Activated T-helper 2 cell treated with anti-CD3 and anti-CD28 coated beads, Interferon-gamma antibody, Interleukin-2, Interleukin-4, amounts not matched to agents 10 μg/mL and 5 μg/mL and 100 μg/mL, durations not matched to agents 14 hours and 24 hours and 36 hours (primary cell): Measurements from ENCODE around the gene RTF1. TPM values are rescaled to one million over a fixed set of nuclear protein-coding genes. Genes with fewer than 3 reads are reported as not detected.

Experiments used
- DNase-seq: peaks from one replicate; pipeline ENCODE4 v3.0.0; 2021; ENCODE audit warnings: low spot score
- H3K27ac Mint-ChIP-seq: one replicate; pipeline ENCODE4 v1.8.0; 2021; ENCODE audit warnings: mixed read lengths
- H3K27me3 Mint-ChIP-seq: one replicate; pipeline ENCODE4 v1.8.0; 2021; ENCODE audit warnings: low read depth, mixed read lengths
- H3K36me3 Mint-ChIP-seq: one replicate; pipeline ENCODE4 v1.8.0; 2021; ENCODE audit warnings: low read depth, mixed read lengths
- H3K4me1 Mint-ChIP-seq: one replicate; pipeline ENCODE4 v1.8.0; 2021; ENCODE audit warnings: low read depth, mixed read lengths
- H3K4me3 Mint-ChIP-seq: one replicate; pipeline ENCODE4 v1.8.0; 2021; ENCODE audit warnings: low read depth, mild to moderate bottlenecking, moderate library complexity, mixed read lengths
- H3K9me3 Mint-ChIP-seq: one replicate; pipeline ENCODE4 v1.8.0; 2021; ENCODE audit warnings: mixed read lengths
- intact Hi-C: fragments of 100-400 bp; cut with micrococcal nuclease; formaldehyde crosslinking; loops from one replicate; pipeline ENCODE4 v1.15.1; 2023
- total RNA-seq: library from RNA; stranded (reverse); gene quantifications from 2 replicates; pipeline ENCODE4 v1.2.3, GENCODE V29; 2022

RTF1 gene
- total RNA-seq, 1 donor from 2014 or later = 40.1 TPM

GRCh38 chr15:41521614-41522013 lies 104.7 kb downstream of the RTF1 start:
- H3K4me3 Mint-ChIP-seq = no peak overlapping the region
- H3K27me3 Mint-ChIP-seq = no peaks in the 10 kb centered on the region
- H3K36me3 Mint-ChIP-seq = peaks cover 25% of the 10 kb centered on the region
- DNase-seq = no peak
- no peak overlapping the region for H3K27ac Mint-ChIP-seq
- no peaks in the 10 kb centered on the region for H3K4me1 Mint-ChIP-seq
- intact Hi-C loops = no loop called here
- no peaks in the 10 kb centered on the region for H3K9me3 Mint-ChIP-seq

GRCh38 chr15:41523097-41523496 lies 106.2 kb downstream of the RTF1 start:
- Mint-ChIP-seq H3K36me3 (peaks cover 28% of the 10 kb centered on the region), H3K4me1 (no peaks in the 10 kb centered on the region), H3K4me3 (no peak overlapping the region), H3K27ac (no peak overlapping the region), H3K9me3 (no peaks in the 10 kb centered on the region), H3K27me3 (no peaks in the 10 kb centered on the region)
- intact Hi-C loops = no loop called here
- DNase-seq = no peak

- intact Hi-C loops = no loop called here
- Mint-ChIP-seq H3K4me3 (no peak overlapping the region), H3K36me3 (peaks cover 49% of the 10 kb centered on the region), H3K9me3 (no peaks in the 10 kb centered on the region), H3K27me3 (no peaks in the 10 kb centered on the region), H3K27ac (no peak overlapping the region), H3K4me1 (no peaks in the 10 kb centered on the region)
- DNase-seq = no peak
Observed at GRCh38 chr15:41530363-41530956, 113.6 kb downstream of the RTF1 start.

Other genes starting within 250 kb of the RTF1 start
- not detected in 2 replicates for gene EXD1, start 186.3 kb upstream of the RTF1 start, total RNA-seq
- 58.3 and 58.6 TPM in 2 replicates for gene CHP1, start 185.8 kb upstream of the RTF1 start, total RNA-seq
- 13.7 and 16.1 TPM in 2 replicates for gene OIP5, start 84.5 kb upstream of the RTF1 start, total RNA-seq
- 139 and 154 TPM in 2 replicates for gene NUSAP1, start 84.2 kb upstream of the RTF1 start, total RNA-seq
- 27.3 and 27.6 TPM in 2 replicates for gene NDUFAF1, start 14.6 kb upstream of the RTF1 start, total RNA-seq
- gene ITPKA, start 76.8 kb downstream of the RTF1 start, total RNA-seq = 4.7 and 5.7 TPM in 2 replicates
- gene LTK, start 96.7 kb downstream of the RTF1 start, total RNA-seq = 0.18 and 0.25 TPM in 2 replicates
- gene RPAP1, start 127.2 kb downstream of the RTF1 start, total RNA-seq = 60.1 and 66.6 TPM in 2 replicates
- 4.0 and 6.8 TPM in 2 replicates for gene TYRO3, start 142.1 kb downstream of the RTF1 start, total RNA-seq
- 37.7 and 38.2 TPM in 2 replicates for gene MGA, start 243.3 kb downstream of the RTF1 start, total RNA-seq